Smooth muscle cell (in vitro differentiated cells): Measurements from ENCODE around the gene ATP5MK. TPM values are rescaled to one million over a fixed set of nuclear protein-coding genes. Genes with fewer than 3 reads are reported as not detected.
A peak's percentile ranks its signal among the peaks of the same experiment; 100 is the strongest.

Source experiments
- DNase-seq: peaks from one replicate; lab custom pipeline; 2025; ENCODE audit not compliant: unreplicated experiment; lab: John Stamatoyannopoulos, UW
- H2AFZ ChIP-seq: fragments of 200-600 bp; sonication (generic); 2 replicates; pipeline ENCODE4 v1.6.0; 2016; ENCODE audit warnings: antibody characterized with exemption, low read depth, mild to moderate bottlenecking
- H3F3A ChIP-seq: fragments of 200-600 bp; sonication (generic); 2 replicates; pipeline ENCODE4 v1.6.0; 2017; ENCODE audit warnings: antibody characterized with exemption, low read depth
- H3K27ac ChIP-seq: fragments of 200-600 bp; sonication (generic); 2 replicates; pipeline ENCODE4 v1.5.1; 2016; ENCODE audit warnings: low read depth, mild to moderate bottlenecking
- H3K27me3 ChIP-seq: fragments of 200-600 bp; sonication (generic); 2 replicates; pipeline ENCODE4 v1.6.1; 2016; ENCODE audit warnings: low read depth, mild to moderate bottlenecking
- H3K36me3 ChIP-seq: fragments of 200-600 bp; sonication (generic); 2 replicates; pipeline ENCODE4 v1.5.1; 2016; ENCODE audit warnings: low read depth
- H3K4me1 ChIP-seq: fragments of 200-600 bp; sonication (generic); 2 replicates; pipeline ENCODE4 v1.5.1; 2016; ENCODE audit warnings: low read depth
- H3K4me2 ChIP-seq: fragments of 200-600 bp; sonication (generic); 2 replicates; pipeline ENCODE4 v1.6.0; 2016; ENCODE audit warnings: mild to moderate bottlenecking
- H3K4me3 ChIP-seq: fragments of 200-600 bp; sonication (generic); 2 replicates; pipeline ENCODE4 v1.5.1; 2016; ENCODE audit warnings: mild to moderate bottlenecking
- H3K79me2 ChIP-seq: fragments of 200-600 bp; sonication (generic); 2 replicates; pipeline ENCODE4 v1.6.0; 2016; ENCODE audit warnings: low read depth, mild to moderate bottlenecking
- H3K9ac ChIP-seq: fragments of 200-600 bp; sonication (generic); 2 replicates; pipeline ENCODE4 v1.6.0; 2016; ENCODE audit warnings: low read depth
- H3K9me3 ChIP-seq: fragments of 200-600 bp; sonication (generic); replicated peaks from 2 replicates; pipeline ENCODE4 v1.5.1; 2016; ENCODE audit warnings: low read depth
- H4K20me1 ChIP-seq: fragments of 200-600 bp; sonication (generic); 2 replicates; pipeline ENCODE4 v1.6.0; 2016; ENCODE audit warnings: low read depth
- WGBS: methylation state at CpG from one replicate; pipeline ENCODE4 v1.1.7; 2016; ENCODE audit warnings: low lambda C conversion rate; 5-methylcytosine and 5-hydroxymethylcytosine counted together
- polyA plus RNA-seq: library from polyadenylated mRNA; unstranded; fragments of >200 nt; fragmentation: Nextera tagmentation; extraction: Ambion mirVana; gene quantifications from 2 replicates; pipeline ENCODE4 v1.2.1, GENCODE V29; 2016
- total RNA-seq: library from RNA; depleted of rRNA; stranded (reverse); fragments of >200 nt; gene quantifications from 2 replicates; pipeline ENCODE4 v1.2.3, GENCODE V29; 2014
- TF ChIP-seq, protein P1 (sequence below): fragments of 200-600 bp; sonication (generic); IDR thresholded peaks from 2 replicates; pipeline ENCODE4 v1.5.1; 2017; ENCODE audit warnings: borderline replicate concordance, mild to moderate bottlenecking, antibody characterized with exemption; ENCODE audit not compliant: insufficient read depth, poor library complexity, severe bottlenecking

ATP5MK gene, protein sequence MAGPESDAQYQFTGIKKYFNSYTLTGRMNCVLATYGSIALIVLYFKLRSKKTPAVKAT
- total RNA-seq (961 and 1,249 TPM in 2 replicates), polyA plus RNA-seq (527 and 589 TPM in 2 replicates)

DNA sequence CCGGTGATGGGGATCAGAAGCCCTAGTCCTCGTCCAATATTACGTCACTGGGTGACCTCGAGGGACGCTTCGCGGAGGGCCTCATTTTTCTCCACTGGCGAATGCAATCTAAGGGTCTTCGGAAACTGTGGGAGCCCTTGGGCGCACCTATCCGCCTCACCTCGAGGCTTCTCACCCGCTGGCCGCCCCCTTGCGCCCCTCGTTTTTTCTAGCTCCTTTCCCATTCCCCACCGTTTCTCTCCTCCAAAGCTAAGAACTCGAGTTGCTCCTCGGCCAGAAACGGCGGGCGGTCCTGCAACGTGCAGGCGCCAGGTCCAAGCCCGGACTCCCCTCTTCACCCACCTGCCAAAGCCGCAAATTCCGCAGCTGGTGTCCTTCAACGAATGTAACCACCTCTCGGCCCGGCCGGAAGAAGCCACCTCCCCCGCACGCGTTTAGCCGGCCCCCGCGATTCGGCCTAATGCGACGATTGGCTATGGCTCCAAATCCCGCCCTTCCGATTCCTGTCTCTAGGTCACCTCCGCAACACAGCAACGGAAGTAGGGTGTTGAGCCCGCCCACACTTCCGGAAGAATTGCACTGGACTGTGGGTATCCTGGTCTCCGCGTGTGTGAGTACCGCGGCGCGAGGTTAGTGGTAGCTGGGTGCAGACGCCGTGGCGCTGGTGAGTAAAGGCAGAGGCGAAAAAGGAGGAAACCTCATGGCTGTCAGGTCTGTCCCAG is at the start of gene ATP5MK, which contains the start of gene PDCD11:
TSS of gene ATP5MK (minus strand) at position 409 of the 722 bp plus-strand sequence. CDS start 4,018 bp downstream, outside the sequence.
TSS of gene PDCD11 (plus strand) at position 560 of the 722 bp plus-strand sequence. CDS start 1,801 bp downstream, outside the sequence.
- H3K27ac ChIP-seq = peak within 1 kb of the TSS; percentile 82
- H3K9me3 ChIP-seq = no peaks in the 10 kb centered on the region
- under 1% methylated on average over 56 of the region's 56 CpGs for WGBS
- peaks cover 82% of the 10 kb centered on the region for H3K79me2 ChIP-seq
- peak; percentile 78 for DNase-seq
- peak within 1 kb of the TSS; percentile 90 for H3K4me2 ChIP-seq
- TF ChIP-seq, protein P1, sequence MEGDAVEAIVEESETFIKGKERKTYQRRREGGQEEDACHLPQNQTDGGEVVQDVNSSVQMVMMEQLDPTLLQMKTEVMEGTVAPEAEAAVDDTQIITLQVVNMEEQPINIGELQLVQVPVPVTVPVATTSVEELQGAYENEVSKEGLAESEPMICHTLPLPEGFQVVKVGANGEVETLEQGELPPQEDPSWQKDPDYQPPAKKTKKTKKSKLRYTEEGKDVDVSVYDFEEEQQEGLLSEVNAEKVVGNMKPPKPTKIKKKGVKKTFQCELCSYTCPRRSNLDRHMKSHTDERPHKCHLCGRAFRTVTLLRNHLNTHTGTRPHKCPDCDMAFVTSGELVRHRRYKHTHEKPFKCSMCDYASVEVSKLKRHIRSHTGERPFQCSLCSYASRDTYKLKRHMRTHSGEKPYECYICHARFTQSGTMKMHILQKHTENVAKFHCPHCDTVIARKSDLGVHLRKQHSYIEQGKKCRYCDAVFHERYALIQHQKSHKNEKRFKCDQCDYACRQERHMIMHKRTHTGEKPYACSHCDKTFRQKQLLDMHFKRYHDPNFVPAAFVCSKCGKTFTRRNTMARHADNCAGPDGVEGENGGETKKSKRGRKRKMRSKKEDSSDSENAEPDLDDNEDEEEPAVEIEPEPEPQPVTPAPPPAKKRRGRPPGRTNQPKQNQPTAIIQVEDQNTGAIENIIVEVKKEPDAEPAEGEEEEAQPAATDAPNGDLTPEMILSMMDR = no peak
- peak within 1 kb of the TSS; percentile 90 for H3K9ac ChIP-seq
- H3K27me3 ChIP-seq = no peaks in the 10 kb centered on the region
- peaks cover 16% of the 10 kb centered on the region for H4K20me1 ChIP-seq
- H3F3A ChIP-seq = no peaks in the 10 kb centered on the region
- peaks cover 14% of the 10 kb centered on the region for H3K36me3 ChIP-seq
- peak within 1 kb of the TSS; percentile 82 for H3K4me3 ChIP-seq
- H2AFZ ChIP-seq = peak within 1 kb of the TSS; percentile 83
- H3K4me1 ChIP-seq = peaks cover 14% of the 10 kb centered on the region

DNA sequence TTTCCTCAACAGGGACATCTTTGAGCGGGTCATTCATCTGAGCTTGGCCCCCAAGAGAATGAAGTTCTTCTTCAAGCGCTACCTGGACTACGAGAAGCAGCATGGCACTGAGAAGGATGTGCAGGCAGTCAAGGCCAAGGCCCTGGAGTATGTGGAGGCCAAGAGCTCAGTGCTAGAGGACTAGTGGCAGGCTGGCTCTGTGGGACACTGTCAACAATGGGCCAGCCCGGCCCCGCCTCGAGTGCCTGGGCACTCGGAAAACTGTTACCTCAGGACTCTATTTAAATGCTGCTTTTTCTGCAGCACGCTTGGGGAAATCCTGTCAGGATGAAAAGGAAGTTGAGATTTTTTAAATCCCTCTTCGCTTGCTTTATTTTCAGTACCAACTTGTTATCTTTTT is 49.1 kb upstream of the ATP5MK start:
- WGBS = 98% methylated on average over 9 of the region's 9 CpGs
- Histone ChIP-seq H3K4me3 (no peak overlapping the region), H3F3A (peaks cover 6% of the 10 kb centered on the region), H3K9ac (no peak overlapping the region), H3K4me2 (no peak overlapping the region), H4K20me1 (no peaks in the 10 kb centered on the region), H3K27me3 (no peaks in the 10 kb centered on the region), H3K79me2 (no peaks in the 10 kb centered on the region), H3K9me3 (no peaks in the 10 kb centered on the region), H2AFZ (no peak overlapping the region), H3K4me1 (no peaks in the 10 kb centered on the region), H3K36me3 (peaks cover 3% of the 10 kb centered on the region), H3K27ac (no peak overlapping the region)
- DNase-seq = no peak
- TF ChIP-seq, protein P1 = no peak

DNA sequence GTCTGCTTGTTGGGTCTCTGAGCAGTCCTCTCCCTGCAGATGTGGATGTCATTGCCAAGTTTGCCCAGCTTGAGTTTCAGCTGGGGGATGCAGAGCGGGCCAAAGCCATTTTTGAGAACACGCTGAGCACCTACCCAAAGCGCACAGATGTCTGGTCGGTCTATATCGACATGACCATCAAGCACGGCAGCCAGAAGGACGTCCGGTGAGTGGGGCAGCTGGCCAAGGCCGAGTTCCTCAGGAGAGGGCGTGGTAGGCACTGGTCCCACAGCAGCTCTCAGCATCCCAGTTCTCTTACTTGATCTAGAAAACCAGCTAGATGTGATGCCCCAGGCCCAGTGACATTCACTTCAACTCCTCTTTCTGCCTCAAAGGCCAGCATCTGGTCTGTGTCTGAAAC is 48.2 kb upstream of the ATP5MK start:
- peaks cover 6% of the 10 kb centered on the region for H3F3A ChIP-seq
- H4K20me1 ChIP-seq = no peaks in the 10 kb centered on the region
- no peaks in the 10 kb centered on the region for H3K9me3 ChIP-seq
- no peak for DNase-seq
- H3K79me2 ChIP-seq = no peaks in the 10 kb centered on the region
- H3K27me3 ChIP-seq = no peaks in the 10 kb centered on the region
- H3K4me1 ChIP-seq = no peaks in the 10 kb centered on the region
- H3K27ac ChIP-seq = no peak overlapping the region
- H3K4me2 ChIP-seq = no peak overlapping the region
- 98% methylated on average over 10 of the region's 10 CpGs for WGBS
- H3K9ac ChIP-seq = no peak overlapping the region
- H2AFZ ChIP-seq = no peak overlapping the region
- H3K4me3 ChIP-seq = no peak overlapping the region
- TF ChIP-seq, protein P1 = no peak
- H3K36me3 ChIP-seq = peaks cover 3% of the 10 kb centered on the region
